AG09309 (cell line): ENCODE results near the gene CEP85.
A peak's percentile ranks its signal among the peaks of the same experiment; 100 is the strongest.
"Not testable (repeated sequence)": the region's sequence is repeated elsewhere in the genome, so short reads cannot be mapped to it uniquely, and the experiment has no call there.

Experiments
- DNase-seq: peaks from one replicate; pipeline ENCODE4 v3.0.0-alpha.2; 2010; ENCODE audit warnings: low read depth
- H3K4me3 ChIP-seq: 2 replicates; pipeline ENCODE4 v1.5.1; 2011; ENCODE audit warnings: mild to moderate bottlenecking, low read depth, low read length, moderate library complexity; ENCODE audit not compliant: control insufficient read depth
- CTCF ChIP-seq: IDR thresholded peaks from 2 replicates; pipeline ENCODE4 v1.5.1; 2011; ENCODE audit warnings: mild to moderate bottlenecking, low read depth, low read length, inconsistent platforms; ENCODE audit not compliant: insufficient read depth, control insufficient read depth; ENCODE audit errors: missing control alignments

The CEP85 gene

GRCh38 chr1:26220199-26220912 lies 13.6 kb upstream of the CEP85 start:
- DNase-seq = no peak
- H3K4me3 ChIP-seq = no peak overlapping the region
- TF ChIP-seq CTCF = no peak

- TF ChIP-seq CTCF = no peak
- DNase-seq = no peak
- H3K4me3 ChIP-seq = no peak overlapping the region
Observed at GRCh38 chr1:26221094-26221493, 12.9 kb upstream of the CEP85 start.

GRCh38 chr1:26224606-26225005 lies 9.4 kb upstream of the CEP85 start:
- no peak for TF ChIP-seq CTCF
- no peak overlapping the region for H3K4me3 ChIP-seq

GRCh38 chr1:26225033-26225831 lies 8.8 kb upstream of the CEP85 start:
- no peak for TF ChIP-seq CTCF
- peak overlapping the region; percentile 16 for H3K4me3 ChIP-seq
- no peak for DNase-seq

More at GRCh38 chr1:26224606-26225005, 9.4 kb upstream of the CEP85 start:
- no peak for DNase-seq

- not testable (repeated sequence) for H3K4me3 ChIP-seq, DNase-seq
Observed at GRCh38 chr1:26230682-26231081, 3.3 kb upstream of the CEP85 start.

- no peak for TF ChIP-seq CTCF
- H3K4me3 ChIP-seq = peak overlapping the region; percentile 97
- no peak for DNase-seq
Observed at GRCh38 chr1:26234644-26235370, 807 bp downstream of the CEP85 start.
